Astrocyte of the cerebellum (primary cell): ENCODE results near the gene FAM83F.

ENCODE experiments used
- DNase-seq: peaks from one replicate; pipeline ENCODE4 v3.0.0-alpha.2; 2011; ENCODE audit warnings: low read depth
- H3K4me3 ChIP-seq: 2 replicates; pipeline ENCODE4 v1.5.1; 2011; ENCODE audit warnings: mild to moderate bottlenecking, low read depth, low read length, moderate library complexity
- CTCF ChIP-seq: IDR thresholded peaks from 2 replicates; pipeline ENCODE4 v1.5.1; 2012; ENCODE audit warnings: low read length, low read depth, moderate library complexity, mild to moderate bottlenecking; ENCODE audit errors: missing control alignments
- in situ Hi-C: cut with HindIII; loops from 2 replicates; pipeline ENCODE4 v1.10.0; 2017; ENCODE audit warnings: low sequenced_read_pairs

Gene FAM83F

GRCh38 chr22:40067639-40068038, 72.9 kb downstream of the FAM83F start:
- H3K4me3 ChIP-seq: no peak overlapping the region
- in situ Hi-C loops: no loop called here
- no peak for TF ChIP-seq CTCF
- no peak for DNase-seq

GRCh38 chr22:40070701-40071100, 75.9 kb downstream of the FAM83F start:
- no peak overlapping the region for H3K4me3 ChIP-seq
- in situ Hi-C loops: no loop called here
- no peak for TF ChIP-seq CTCF
- DNase-seq: peak; percentile 2

GRCh38 chr22:40071720-40072119, 77.0 kb downstream of the FAM83F start:
- DNase-seq: no peak
- no peak overlapping the region for H3K4me3 ChIP-seq
- no peak for TF ChIP-seq CTCF
- in situ Hi-C loops: no loop called here

- no peak for TF ChIP-seq CTCF
- H3K4me3 ChIP-seq: no peak overlapping the region
- DNase-seq: no peak
- in situ Hi-C loops: no loop called here
These were observed 82.2 kb downstream of the FAM83F start for GRCh38 chr22:40076702-40077645.

- TF ChIP-seq CTCF: no peak
- H3K4me3 ChIP-seq: no peak overlapping the region
- in situ Hi-C loops: no loop called here
- DNase-seq: no peak
These were observed 82.9 kb downstream of the FAM83F start for GRCh38 chr22:40077646-40078016.

- no peak for DNase-seq
- in situ Hi-C loops: no loop called here
- TF ChIP-seq CTCF: no peak
- H3K4me3 ChIP-seq: no peak overlapping the region
These were observed 86.9 kb downstream of the FAM83F start for GRCh38 chr22:40081662-40082061.
